Activated CD4-positive, CD25-positive, alpha-beta regulatory T cell treated with anti-CD3 and anti-CD28 coated beads, Interleukin-2, amount 50 U/mL, for 72 hours (primary cell): Measurements from ENCODE around the gene RNF166.

ENCODE experiments used
- DNase-seq: peaks from one replicate; pipeline ENCODE4 v3.0.0; 2021

The RNF166 gene

DNA sequence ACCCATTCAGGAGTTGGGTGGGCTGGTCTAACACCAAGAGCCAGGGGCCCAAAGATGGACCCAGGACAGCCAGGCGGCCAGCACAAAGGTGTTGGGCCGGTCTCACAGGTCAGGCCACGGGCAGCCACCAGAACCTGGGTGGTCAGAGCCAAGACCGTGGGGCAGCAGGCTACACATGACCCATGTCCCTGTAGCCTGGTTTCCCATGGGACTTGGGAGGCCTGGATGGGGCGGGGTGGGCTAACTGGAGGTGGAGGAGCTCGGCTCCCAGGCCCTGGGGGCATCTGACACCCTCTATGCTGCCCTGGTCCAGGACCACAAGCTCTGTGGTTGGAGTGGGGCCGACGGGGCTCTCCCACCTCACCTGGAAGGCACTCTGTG lies 17.3 kb upstream of the RNF166 start:
- no peak for DNase-seq

DNA sequence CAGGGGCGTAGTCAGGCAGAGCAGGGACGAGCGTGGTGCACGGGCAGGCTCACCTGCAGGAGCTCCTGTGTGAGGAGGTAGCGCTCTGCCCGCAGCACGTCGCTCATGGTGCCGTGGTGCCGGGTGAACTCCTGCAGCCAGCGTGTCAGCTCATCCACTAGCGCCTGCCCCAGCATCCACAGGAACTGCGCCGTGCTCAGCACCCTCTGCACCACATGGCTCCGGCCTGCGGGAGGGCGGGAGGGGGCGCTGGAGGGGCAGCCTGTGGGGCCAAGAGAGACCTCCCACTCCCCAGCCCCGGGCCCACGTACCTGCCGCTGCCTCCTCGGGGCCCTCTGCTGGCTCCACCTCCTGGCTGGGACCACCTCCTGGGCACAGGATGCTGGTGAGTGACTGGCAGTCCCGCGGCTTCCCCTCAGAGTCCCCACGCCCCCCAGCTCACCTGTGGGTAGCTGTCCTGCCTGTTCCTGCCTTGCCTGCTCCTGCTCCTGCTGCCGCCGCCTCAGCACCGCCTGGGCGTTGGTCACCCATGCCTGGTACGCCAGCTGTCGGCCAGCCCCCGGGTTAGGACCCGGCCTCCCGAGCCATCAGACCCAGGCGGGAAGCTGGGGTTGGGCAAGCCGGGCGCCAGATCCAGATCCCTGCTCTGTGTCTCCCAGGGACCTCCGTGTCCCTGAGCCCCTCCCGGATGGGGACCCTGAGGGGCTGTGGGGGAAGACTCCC lies 16.7 kb upstream of the RNF166 start:
- DNase-seq = no peak

GRCh38 chr16:88721815-88722755 lies 15.9 kb upstream of the RNF166 start:
- no peak for DNase-seq

DNA sequence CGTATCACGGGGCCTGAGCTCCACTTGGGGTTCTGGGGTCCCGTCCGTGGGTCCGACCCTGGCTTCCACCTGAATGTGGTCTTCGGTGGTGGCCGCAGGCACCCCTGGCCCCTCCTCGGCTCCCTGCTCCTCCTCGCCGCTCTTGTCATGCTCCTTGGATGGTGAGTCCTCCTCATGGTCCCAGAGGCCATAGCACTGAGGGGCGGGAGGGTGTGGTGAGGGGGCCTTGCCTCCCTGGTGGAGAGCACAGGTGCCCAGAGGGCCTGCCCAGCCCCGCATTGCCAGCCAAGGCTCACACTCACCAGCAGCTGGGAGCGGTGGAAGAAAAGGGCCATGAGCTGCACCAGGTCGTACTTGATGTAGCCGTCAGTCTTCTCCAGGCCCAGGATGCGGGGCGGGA lies 15.0 kb upstream of the RNF166 start:
- DNase-seq = no peak

- no peak for DNase-seq
Measured at GRCh38 chr16:88720396-88720970, 14.3 kb upstream of the RNF166 start.

DNA sequence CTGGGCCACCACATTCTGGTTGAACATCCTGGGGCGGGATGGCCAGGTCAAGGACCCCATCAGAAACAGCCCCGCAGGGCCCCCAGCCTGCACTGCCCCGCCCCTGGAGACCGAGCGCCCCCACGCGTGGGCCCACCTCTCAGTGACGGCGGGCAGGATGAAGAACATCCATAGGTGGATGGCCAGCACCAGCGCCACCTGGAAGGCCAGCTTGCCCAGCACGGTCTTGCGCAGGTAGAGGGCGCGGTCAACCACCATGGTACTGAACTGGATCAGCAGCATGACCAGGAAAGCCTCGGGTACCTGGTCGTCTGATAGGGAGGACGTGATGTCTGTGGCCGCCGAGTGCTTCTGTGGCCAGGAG lies 13.7 kb upstream of the RNF166 start:
- no peak for DNase-seq

DNA sequence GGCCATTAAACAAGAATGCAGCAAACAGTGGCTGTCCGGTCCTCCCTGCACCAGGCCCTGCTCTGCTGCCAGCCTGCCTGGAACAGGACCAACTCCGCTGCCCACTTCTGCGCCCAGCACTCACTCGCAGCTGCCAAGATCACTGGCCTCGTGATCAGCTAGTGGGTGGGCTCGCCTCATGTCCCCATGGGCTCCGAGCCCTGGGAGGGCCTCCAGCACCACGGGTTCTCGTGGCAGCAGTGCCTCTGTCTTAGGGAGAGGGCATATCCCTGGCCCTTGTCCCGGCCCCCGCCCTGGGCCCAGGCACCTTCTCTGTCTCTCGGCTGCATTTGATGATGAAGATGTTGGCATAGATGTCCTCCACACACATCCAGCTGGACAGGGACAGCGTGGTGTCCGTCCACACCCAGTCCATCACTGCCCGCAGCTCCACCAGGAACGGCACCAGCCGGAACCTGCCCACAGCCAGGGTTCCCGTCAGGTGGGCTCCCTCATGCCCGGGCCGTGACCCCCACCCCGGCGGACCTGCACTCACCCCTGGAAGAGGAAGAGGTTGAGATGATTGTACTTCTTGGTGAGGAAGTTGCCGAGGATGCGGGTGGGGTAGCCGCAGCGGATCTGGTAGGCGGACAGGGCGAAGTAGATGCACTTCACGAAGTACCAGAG lies 13.2 kb upstream of the RNF166 start:
- no peak for DNase-seq

DNA sequence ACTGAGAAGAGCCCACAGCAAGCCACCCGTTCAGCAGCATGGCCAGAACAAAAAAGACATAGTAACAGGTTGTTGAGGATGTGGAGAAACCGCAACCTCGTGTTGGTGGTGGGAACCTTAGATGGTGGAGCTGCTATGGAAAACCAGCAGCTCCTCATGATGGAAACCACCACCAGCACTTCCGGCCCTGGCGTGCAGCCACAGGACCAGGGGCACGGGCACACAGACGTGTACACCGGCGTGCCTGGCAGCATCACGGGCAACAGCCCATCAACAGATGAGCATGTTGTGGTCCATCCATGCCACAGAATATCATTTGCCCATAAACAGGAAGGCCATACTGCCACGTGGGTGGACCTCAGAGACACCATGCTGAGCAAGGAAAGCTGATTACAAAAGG lies 12.0 kb upstream of the RNF166 start:
- no peak for DNase-seq

DNA sequence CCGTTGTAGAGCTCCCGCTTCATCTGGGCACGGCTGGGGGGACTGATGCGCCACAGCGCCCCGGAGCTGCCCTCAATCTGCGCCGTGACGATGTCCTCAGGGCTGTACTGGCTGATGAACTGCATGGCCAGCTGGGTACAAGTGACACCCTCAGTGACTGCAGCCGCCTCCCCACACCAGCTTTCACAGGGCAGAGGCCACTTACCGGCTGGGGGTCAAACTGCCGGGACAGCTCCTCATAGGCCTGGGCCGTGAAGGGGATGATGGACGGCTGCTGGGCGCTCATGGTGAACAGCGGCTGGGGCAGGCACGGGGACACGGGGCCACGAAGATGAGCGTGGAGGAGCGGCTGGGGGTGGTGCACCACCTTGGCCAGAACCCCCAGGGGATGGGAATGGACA lies 10.4 kb upstream of the RNF166 start:
- DNase-seq = no peak

DNA sequence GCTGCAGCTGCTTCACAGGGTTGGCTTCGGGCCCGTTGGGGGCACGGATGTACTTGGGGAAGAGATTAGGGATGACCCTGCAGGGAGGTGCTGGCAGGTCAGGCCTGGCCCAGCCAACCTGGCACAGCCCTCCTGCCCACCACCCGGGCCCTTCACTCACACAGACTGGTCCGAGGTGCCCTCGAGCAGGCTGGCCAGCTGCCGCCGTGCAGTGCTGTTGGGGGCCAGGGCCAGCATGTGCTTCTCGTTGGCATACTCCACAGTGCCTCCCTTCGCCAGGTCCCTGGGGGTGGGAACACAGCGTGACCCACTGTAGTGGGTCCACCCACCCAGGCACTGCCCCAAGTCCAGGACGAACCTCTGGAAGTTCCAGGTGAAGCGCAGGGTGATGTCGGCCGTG lies 10.0 kb upstream of the RNF166 start:
- DNase-seq = no peak

DNA sequence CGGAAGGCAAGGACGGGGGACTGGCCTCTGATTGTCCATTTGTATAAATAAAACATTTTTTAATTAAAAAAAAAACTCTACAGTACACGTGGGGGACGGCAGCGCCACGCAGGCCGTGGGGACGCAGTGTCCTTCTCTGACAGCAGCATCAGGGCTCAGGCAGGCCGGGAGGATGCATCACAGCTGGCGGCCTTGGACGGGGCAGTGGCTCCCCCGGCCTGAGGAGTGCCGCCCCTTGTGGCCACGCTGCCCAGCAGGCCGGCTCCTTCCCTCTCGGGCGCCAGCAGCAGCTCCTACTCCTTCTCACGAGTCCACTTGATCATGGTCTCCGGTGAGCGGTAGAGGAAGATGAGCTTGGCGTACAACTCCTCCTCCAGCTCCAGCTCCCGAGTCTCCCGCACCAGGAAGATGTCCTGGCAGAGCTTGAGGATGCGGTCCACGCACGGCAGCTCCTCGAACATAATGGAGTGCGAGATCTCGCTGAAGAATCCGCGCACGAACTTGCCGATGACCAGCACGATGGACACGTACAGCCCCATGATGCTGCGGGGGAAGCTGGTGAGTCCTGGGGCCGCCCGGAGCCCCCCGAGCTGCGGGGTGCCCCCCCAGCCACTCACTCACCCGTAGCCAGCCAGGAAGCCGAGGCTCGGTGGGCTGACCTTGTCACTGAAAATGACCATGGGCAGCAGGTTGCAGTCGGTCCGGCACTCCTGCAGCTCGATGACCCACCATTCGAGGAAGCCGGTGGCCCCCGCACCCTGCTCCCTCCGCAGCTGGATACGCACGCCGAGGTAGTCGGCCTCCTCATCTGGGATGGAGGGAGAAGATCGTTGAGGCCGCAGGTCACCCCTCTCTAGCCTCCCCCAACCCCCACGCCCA lies 9.3 kb upstream of the RNF166 start:
- no peak for DNase-seq

DNA sequence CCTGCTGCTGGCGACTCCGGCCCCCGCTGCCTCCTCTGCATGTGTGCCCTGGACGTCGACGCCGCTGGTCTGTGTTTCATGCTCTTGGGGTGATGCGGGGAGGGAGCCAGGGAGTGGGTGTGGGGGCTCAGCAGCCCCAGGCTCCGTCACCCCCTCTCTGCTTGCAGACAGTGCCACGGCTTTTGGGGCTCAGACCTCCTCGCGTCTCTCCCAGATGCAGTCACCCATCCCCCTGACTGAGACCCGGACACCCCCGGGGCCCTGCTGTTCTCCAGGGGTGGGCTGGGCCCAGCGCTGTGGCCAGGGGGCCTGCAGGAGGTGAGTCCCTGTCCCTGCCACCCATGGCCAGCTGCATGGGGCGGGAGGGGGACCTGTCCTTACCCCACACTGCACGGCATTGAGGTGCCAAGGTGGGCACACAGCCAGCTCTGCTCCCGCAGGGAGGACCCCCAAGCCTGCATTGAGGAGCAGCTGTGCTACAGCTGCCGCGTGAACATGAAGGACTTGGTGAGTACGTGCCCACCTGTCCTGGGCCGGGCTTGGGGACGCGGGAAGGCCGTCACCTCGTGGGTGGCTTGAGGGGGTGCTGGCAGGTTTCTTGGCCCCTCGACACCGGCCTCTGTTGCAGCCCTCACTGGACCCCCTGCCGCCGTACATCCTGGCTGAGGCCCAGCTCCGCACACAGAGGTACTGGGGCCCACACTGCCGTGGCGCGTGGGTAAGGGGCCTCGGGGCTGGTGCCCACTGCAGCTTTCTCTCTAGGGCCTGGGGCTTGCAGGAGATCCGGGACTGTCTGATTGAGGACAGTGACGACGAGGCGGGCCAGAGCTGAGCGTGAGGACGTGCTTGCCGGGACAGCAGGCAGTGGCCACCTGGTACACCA lies 8.5 kb upstream of the RNF166 start:
- DNase-seq = no peak

DNA sequence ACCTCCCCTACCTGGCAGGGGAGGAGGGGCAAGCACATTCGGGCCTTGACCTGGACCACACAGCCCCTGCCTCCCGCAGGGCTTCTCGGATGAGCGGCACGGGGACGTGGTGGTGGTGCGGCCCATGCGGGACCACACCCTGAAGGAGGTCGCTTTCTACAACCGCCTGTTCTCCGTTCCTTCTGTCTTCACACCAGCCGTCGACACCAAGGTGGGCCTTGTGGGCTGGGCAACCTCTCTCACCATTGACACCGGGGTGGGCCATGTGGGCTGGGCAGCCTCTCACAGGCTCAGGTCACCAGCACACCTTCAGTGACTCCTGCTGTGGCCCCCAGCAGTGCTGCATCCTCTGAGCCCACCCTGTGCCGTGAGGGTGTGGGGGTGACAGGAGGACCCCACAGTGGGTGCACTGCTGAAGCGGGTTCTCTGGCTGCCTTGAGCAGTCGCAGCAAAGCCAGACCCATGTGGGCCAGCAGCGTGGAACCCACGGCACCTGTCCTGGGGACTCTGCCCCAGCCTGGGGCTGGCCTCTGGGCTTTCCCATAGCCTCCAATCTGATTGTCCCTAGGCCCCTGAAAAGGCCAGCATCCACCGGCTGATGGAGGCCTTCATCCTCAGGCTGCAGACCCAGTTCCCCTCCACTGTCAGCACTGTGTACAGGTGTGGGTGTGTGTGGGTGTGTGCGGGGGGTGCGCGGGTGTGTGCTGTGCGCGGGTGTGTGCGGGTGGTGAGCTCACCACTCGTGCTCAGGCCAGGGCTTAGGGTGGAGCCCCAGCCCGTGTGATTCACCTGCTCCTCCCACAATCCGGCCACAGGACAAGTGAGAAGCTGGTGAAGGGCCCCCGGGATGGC lies 7.6 kb upstream of the RNF166 start:
- no peak for DNase-seq

DNA sequence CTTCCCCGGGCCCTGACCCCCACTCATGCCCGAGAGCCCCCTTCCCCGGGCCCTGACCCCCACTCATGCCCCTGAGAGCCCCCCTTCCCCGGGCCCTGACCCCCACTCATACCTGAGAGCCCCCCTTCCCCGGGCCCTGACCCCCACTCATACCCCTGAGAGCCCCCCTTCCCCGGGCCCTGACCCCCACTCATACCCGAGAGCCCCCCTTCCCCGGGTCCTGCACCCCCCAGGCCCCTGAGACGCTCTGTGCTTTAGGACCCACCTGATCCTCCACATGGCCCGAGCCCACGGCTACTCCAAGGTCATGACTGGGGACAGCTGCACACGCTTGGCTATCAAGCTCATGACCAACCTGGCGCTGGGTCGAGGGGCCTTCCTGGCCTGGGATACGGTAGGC lies 6.8 kb upstream of the RNF166 start:
- no peak for DNase-seq

DNA sequence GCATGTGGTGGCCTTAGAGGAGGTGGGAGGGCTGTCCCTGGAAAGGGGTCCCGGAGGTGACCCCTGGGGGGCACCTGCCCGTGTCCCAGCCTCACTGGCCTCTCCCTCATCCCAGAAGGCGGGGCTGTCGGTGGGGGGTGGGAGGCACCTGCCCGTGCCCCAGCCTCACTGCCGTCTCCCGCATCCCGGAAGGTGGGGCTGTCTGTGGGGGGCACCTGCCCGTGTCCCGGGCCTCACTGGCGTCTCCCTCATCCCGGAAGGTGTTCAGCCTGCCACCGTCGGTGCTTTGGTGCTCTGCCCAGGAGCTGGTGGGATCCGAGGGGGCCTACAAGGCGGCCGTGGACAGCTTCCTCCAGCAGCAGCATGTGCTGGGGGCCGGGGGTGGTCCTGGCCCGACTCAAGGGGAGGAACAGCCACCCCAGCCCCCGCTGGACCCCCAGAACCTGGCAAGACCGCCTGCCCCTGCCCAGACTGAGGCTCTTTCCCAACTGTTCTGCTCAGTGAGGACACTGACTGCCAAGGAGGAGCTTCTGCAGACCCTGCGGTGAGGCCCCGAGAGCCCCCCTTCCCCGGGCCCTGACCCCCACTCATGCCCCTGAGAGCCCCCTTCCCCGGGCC lies 6.3 kb upstream of the RNF166 start:
- no peak for DNase-seq

GRCh38 chr16:88711750-88712340 lies 5.6 kb upstream of the RNF166 start:
- DNase-seq = no peak

DNA sequence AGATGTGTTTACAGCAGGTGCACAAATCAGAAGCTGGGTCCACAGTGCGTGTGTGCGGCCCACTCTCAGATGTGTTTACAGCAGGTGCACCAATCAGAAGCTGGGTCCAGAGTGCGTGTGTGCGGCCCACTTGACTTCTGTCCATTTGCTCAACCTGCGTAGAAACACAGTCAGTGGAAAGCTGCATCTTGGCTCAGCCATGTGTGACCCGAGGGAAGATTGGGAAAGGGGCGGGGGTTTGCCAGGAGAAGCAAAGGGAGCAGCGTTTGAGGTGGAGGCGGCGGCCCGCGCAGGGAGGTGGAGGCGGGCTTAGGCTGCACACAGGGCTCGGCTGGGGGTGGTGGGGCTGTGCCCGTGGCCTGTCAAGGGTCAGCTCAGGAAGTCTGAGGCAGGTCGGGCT lies 4.3 kb upstream of the RNF166 start:
- no peak for DNase-seq

GRCh38 chr16:88706965-88707826 lies 988 bp upstream of the RNF166 start:
- no peak for DNase-seq
